Gastroesophageal sphincter (tissue), 4 donors: Measurements from ENCODE around the gene PRKN. TPM values are rescaled to one million over a fixed set of nuclear protein-coding genes. Genes with fewer than 3 reads are reported as not detected.

Experiments
- ATAC-seq: fragments of 150-250 bp; one replicate; pipeline ENCODE4 v1.9.1; 2016; ENCODE audit warnings: mild to moderate bottlenecking, moderate library complexity
- H3K27ac ChIP-seq, 4 donors: fragments of 200-600 bp; sonication (generic) in 3 of 4; 1 replicate in 3 of 4; 2 replicates in 1 of 4; pipeline ENCODE4 v1.5.1; 2016 to 2019
- H3K27me3 ChIP-seq: fragments of 200-600 bp; sonication (generic); one replicate; pipeline ENCODE4 v1.5.1; 2019
- H3K36me3 ChIP-seq, 2 donors: fragments of 200-600 bp; sonication (generic); one replicate each; pipeline ENCODE4 v1.5.1; 2019; ENCODE audit warnings: control low read depth in 1 of 2
- H3K4me1 ChIP-seq, 3 donors: fragments of 200-600 bp; sonication (generic); 1 replicate in 2 of 3; 2 replicates in 1 of 3; pipeline ENCODE4 v1.5.1; 2016 to 2019; ENCODE audit warnings: control low read depth in 2 of 3
- H3K4me3 ChIP-seq, 2 donors: fragments of 200-600 bp; sonication (generic); one replicate each; pipeline ENCODE4 v1.5.1; 2019; ENCODE audit warnings: mild to moderate bottlenecking in 1 of 2, moderate library complexity in 1 of 2
- H3K9me3 ChIP-seq, 3 donors: fragments of 200-600 bp; sonication (generic); one replicate each; pipeline ENCODE4 v1.5.1; 2017 to 2019; ENCODE audit warnings: control low read depth in 2 of 3
- EP300 ChIP-seq: sonication (generic); formaldehyde crosslinking; IDR thresholded peaks from one replicate; pipeline ENCODE4 v1.6.1; 2017; ENCODE audit warnings: antibody characterized with exemption, mild to moderate bottlenecking
- POLR2A ChIP-seq, 2 donors: fragments of 450-650 bp; IDR thresholded peaks; one replicate each; pipeline ENCODE4 v1.6.1; 2017; ENCODE audit warnings: antibody characterized with exemption in 2 of 2, mild to moderate bottlenecking in 2 of 2, moderate library complexity in 1 of 2
- POLR2AphosphoS5 ChIP-seq: sonication (generic); formaldehyde crosslinking; IDR thresholded peaks from one replicate; pipeline ENCODE4 v1.6.1; 2017; ENCODE audit warnings: antibody characterized with exemption
- WGBS, 2 donors: methylation state at CpG; one replicate each; pipeline ENCODE4 v1.1.5; 2018; ENCODE audit warnings: low coverage in 1 of 2; 5-methylcytosine and 5-hydroxymethylcytosine counted together
- total RNA-seq, 4 donors: library from RNA; depleted of rRNA; stranded (reverse); fragments of >200 nt; gene quantifications; one replicate each; pipeline ENCODE4 v1.1.0, GENCODE V29; 2016
- TF ChIP-seq, protein P1 (sequence below), 4 experiments: fragments of 200-600 bp in 2 of 4; fragments of 450-650 bp in 2 of 4; sonication (generic) in 1 of 4; IDR thresholded peaks; one replicate each; pipeline ENCODE4 v1.5.1; 2017 to 2019; ENCODE audit warnings: antibody characterized with exemption in 4 of 4, mild to moderate bottlenecking in 2 of 4, moderate library complexity in 2 of 4

Gene PRKN
- total RNA-seq, 4 donors from 2014 or later, result 8.4 to 58.6 (median 25.8) TPM

- Histone ChIP-seq H3K27ac (no peak overlapping the region), H3K36me3 (no peaks in the 10 kb centered on the region), H3K9me3 (no peaks in the 10 kb centered on the region), H3K4me3 (no peak overlapping the region), H3K4me1 (no peaks in the 10 kb centered on the region), H3K27me3 (no peaks in the 10 kb centered on the region)
- WGBS, 2 donors, result 61 to 75% methylated on average over 2 of the region's 3 CpGs
- TF ChIP-seq EP300 (no peak), POLR2A (IDR thresholded peaks at IDR 0.05) (no peak), POLR2AphosphoS5 (no peak)
- TF ChIP-seq, protein P1, sequence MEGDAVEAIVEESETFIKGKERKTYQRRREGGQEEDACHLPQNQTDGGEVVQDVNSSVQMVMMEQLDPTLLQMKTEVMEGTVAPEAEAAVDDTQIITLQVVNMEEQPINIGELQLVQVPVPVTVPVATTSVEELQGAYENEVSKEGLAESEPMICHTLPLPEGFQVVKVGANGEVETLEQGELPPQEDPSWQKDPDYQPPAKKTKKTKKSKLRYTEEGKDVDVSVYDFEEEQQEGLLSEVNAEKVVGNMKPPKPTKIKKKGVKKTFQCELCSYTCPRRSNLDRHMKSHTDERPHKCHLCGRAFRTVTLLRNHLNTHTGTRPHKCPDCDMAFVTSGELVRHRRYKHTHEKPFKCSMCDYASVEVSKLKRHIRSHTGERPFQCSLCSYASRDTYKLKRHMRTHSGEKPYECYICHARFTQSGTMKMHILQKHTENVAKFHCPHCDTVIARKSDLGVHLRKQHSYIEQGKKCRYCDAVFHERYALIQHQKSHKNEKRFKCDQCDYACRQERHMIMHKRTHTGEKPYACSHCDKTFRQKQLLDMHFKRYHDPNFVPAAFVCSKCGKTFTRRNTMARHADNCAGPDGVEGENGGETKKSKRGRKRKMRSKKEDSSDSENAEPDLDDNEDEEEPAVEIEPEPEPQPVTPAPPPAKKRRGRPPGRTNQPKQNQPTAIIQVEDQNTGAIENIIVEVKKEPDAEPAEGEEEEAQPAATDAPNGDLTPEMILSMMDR (IDR thresholded peaks at IDR 0.05), result no peak
- no peak for ATAC-seq
Observed at GRCh38 chr6:161344626-161345025, 1382.9 kb downstream of the PRKN start.

GRCh38 chr6:161342039-161342438 lies 1385.5 kb downstream of the PRKN start:
- TF ChIP-seq, protein P1 (IDR thresholded peaks at IDR 0.05), result no peak
- TF ChIP-seq POLR2A (IDR thresholded peaks at IDR 0.05) (no peak), EP300 (no peak)
- Histone ChIP-seq H3K4me3 (no peak overlapping the region), H3K9me3 (no peaks in the 10 kb centered on the region), H3K36me3 (no peaks in the 10 kb centered on the region), H3K27me3 (peaks cover 6% of the 10 kb centered on the region), H3K4me1 (no peaks in the 10 kb centered on the region), H3K27ac (no peak overlapping the region)
- 83 to 86% methylated on average over 3 of the region's 3 CpGs for WGBS, 2 donors
- ATAC-seq, result no peak

DNA sequence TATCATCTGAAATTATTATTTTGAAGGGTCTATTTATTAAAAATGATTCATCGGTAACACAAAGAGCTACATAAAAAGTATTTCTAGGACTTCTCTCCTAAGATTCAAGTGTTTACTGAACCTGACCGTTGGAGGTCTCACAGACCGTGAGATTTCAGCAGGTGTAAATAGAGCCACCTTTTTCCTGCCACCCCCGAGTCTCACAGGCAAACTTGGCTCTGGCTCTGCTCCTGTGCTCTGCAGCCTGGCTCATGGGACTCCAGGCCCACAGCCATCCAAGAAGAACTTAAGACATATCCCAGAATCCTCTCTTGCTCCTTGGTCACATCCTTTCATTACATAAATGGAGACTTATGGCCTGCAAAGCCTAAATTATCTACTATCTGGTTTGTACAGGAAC lies 1385.9 kb downstream of the PRKN start:
- no peak for TF ChIP-seq POLR2AphosphoS5
- TF ChIP-seq POLR2A (IDR thresholded peaks at IDR 0.05), result no peak
- no peak for TF ChIP-seq EP300
- TF ChIP-seq, protein P1 (IDR thresholded peaks at IDR 0.05), result no peak
- H3K9me3 ChIP-seq, result no peaks in the 10 kb centered on the region

GRCh38 chr6:161338015-161338414 lies 1389.6 kb downstream of the PRKN start:
- H3K36me3 ChIP-seq, result no peaks in the 10 kb centered on the region
- no peak for ATAC-seq
- 50 to 81% methylated on average over 3 of the region's 3 CpGs for WGBS, 2 donors
- H3K9me3 ChIP-seq, result no peaks in the 10 kb centered on the region
- TF ChIP-seq POLR2AphosphoS5 (no peak), POLR2A (IDR thresholded peaks at IDR 0.05) (no peak), EP300 (no peak)
- TF ChIP-seq, protein P1 (IDR thresholded peaks at IDR 0.05), result no peak
- H3K4me3 ChIP-seq, result no peak overlapping the region
- H3K4me1 ChIP-seq, result no peaks in the 10 kb centered on the region
- H3K27ac ChIP-seq, result no peak overlapping the region
- peaks cover 6% of the 10 kb centered on the region for H3K27me3 ChIP-seq

More for the DNA sequence above, 1385.9 kb downstream of the PRKN start:
- H3K36me3 ChIP-seq, result no peaks in the 10 kb centered on the region
- 80% methylated on average over 3 to 4 of the region's 4 CpGs for WGBS, 2 donors
- H3K4me3 ChIP-seq, result no peak overlapping the region
- ATAC-seq, result no peak
- no peaks in the 10 kb centered on the region for H3K4me1 ChIP-seq
- H3K27me3 ChIP-seq, result peaks cover 6% of the 10 kb centered on the region
- H3K27ac ChIP-seq, result no peak overlapping the region

- WGBS, 2 donors, result 92 to 100% methylated on average over 1 of the region's 1 CpG
- ATAC-seq, result no peak
- peaks cover 6% of the 10 kb centered on the region for H3K27me3 ChIP-seq
- H3K36me3 ChIP-seq, result no peaks in the 10 kb centered on the region
- TF ChIP-seq, protein P1 (IDR thresholded peaks at IDR 0.05), result no peak
- TF ChIP-seq POLR2AphosphoS5 (no peak), POLR2A (IDR thresholded peaks at IDR 0.05) (no peak), EP300 (no peak)
- H3K27ac ChIP-seq, result no peak overlapping the region
- H3K4me1 ChIP-seq, result no peaks in the 10 kb centered on the region
- H3K4me3 ChIP-seq, result no peak overlapping the region
- H3K9me3 ChIP-seq, result no peaks in the 10 kb centered on the region
Observed at GRCh38 chr6:161336479-161336878, 1391.1 kb downstream of the PRKN start.
